Glomerular visceral epithelial cell (primary cell): ENCODE results near the gene KAZALD1.

ENCODE experiments used
- DNase-seq: peaks from one replicate; pipeline ENCODE4 v3.0.0-alpha.2; 2016; ENCODE audit errors: extremely low spot score

KAZALD1 gene

DNA sequence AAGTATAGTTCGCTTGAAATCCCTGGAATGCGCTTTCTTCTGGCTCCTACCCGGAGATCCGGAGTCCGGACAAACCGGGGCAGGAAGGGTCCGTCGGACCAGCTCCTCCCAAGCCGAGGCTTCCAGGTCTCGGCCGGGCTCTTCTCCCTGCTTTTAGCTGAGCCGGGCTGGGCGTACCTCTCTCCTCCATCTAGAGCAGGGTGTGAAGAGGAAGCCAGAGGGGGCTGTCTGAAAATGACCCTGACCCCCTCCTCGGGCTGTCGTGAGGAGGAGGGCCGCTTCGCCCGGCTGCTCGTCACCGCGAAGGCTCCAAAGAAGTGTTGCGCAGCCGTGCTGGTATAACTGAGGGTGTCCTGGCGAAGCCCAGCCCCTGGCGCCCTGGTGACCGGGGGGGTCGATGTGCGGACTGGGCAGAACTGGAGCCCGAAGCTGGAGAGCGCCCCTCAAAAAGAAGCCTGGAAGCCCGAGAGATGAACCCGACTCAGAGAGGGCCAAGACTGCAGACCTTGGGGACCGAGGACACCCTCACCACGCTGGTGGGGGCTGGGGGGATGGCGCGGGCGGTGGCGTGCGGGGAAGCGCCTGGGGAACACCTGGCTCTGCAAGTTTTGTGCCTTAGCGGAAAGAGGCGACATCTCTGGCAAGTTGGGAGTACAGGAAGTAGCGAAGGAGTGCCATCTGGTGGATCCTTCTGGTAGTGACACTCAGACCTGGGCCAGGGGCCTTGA is 5.7 kb downstream of the KAZALD1 start:
- peak; percentile 85 for DNase-seq

GRCh38 chr10:101069441-101069840 is 7.7 kb downstream of the KAZALD1 start:
- no peak for DNase-seq

DNA sequence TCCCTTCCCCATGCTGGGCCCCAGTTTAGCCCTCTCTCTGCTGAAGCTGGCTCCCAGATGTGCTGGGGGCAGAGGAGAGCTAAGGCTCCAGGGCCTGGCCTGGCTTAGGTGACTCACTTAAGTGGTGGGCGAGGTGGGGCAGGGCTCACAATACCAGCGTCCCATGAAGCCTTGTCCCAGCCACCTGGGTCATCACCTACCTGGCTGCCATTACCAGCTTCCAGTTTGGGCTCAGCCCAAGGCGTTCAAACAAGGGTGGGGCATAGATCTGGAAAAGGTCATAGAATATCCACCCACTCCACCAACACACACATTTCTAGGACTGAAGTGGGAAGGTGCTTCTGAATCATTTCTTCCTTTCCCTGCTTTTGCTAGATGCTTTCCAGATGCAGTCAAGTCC is 8.3 kb downstream of the KAZALD1 start:
- no peak for DNase-seq

DNA sequence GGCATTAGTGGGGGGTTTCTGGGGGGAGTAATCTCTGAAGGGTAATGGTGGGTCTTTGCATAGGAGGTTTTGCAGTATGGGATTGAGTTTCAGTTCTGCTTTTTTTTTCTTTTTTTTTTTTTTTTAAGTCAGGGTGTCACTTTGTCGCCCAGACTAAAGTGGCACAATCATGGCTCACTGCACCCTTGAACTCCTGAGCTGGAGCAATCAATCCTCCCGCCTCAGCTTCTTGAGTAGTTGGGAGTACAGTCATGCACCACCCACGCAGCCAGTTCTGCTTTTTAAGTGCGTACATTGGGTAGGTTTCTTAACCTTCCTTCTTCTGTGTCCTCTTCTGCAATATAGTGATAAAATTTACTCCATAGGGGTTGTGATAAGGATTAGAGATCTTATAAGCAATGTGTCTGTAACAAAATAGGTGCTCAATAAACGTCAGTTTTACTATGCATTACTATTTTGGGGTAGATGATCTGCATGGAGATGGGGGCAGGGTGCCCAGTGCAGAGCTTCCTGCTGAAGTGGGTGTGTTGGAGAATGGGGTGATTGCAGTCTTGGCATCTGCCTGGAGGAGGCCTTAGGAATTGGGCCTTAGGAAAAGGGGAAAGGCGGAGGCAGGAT is 9.6 kb downstream of the KAZALD1 start:
- no peak for DNase-seq

GRCh38 chr10:101071885-101072433 is 10.2 kb downstream of the KAZALD1 start:
- DNase-seq, result no peak

DNA sequence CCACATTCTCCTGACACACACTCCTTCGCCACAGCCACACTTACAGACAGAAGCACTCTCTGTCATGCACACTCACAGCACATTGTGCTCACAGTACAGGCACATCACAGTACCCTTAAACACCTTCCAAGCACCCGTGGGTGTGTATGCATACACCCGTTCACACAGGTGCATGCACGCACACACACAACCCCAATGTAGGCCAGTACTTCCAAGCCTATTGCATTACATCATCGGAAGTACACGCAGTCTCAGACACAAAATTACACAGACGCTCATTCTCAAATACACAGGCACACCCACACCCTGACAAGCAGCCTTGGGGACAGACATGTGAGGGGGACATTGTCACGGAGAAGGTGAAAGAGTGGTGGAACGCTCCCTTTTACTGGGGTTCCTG is 11.1 kb downstream of the KAZALD1 start:
- DNase-seq, result no peak

GRCh38 chr10:101073631-101074030 is 11.8 kb downstream of the KAZALD1 start:
- no peak for DNase-seq

DNA sequence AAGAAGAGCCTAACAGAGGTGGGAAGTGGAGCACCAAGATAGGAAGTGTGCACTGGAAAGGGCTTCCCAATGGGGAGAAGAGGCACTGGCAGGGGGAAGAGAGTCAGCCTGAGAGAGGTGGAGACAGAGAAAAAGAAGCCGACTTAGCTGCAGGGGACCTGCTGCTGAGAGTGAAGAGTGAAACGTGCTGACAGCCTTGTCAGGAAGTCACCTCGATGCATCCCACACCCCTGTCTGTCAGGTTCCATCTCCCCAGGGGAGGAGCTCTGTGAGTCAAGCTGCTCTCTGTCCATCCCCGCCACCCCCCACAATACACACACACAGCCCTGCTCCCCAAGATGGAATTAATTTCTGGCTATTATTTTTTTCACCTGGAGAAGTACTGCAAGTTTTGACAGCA is 14.0 kb downstream of the KAZALD1 start:
- no peak for DNase-seq

DNA sequence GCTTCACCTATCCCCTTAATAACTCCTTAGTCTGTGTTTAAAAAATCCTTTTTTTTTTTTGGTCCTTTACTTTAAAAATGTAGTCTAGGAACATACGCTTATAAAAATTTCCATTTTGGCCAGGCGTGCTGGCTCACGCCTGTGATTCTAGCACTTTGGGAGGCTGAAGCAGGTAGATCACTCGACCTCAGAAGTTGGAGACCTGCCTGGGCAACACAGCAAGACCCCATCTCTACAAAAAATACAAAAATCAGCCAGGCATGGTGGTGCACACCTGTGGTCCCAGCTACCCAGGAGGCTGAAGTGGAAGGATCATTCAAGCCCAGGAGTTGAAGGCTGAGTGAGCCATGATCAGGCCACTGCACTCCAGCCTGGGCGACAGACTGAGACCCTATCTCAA is 14.8 kb downstream of the KAZALD1 start:
- no peak for DNase-seq

GRCh38 chr10:101079874-101080273 is 18.1 kb downstream of the KAZALD1 start:
- DNase-seq, result no peak

DNA sequence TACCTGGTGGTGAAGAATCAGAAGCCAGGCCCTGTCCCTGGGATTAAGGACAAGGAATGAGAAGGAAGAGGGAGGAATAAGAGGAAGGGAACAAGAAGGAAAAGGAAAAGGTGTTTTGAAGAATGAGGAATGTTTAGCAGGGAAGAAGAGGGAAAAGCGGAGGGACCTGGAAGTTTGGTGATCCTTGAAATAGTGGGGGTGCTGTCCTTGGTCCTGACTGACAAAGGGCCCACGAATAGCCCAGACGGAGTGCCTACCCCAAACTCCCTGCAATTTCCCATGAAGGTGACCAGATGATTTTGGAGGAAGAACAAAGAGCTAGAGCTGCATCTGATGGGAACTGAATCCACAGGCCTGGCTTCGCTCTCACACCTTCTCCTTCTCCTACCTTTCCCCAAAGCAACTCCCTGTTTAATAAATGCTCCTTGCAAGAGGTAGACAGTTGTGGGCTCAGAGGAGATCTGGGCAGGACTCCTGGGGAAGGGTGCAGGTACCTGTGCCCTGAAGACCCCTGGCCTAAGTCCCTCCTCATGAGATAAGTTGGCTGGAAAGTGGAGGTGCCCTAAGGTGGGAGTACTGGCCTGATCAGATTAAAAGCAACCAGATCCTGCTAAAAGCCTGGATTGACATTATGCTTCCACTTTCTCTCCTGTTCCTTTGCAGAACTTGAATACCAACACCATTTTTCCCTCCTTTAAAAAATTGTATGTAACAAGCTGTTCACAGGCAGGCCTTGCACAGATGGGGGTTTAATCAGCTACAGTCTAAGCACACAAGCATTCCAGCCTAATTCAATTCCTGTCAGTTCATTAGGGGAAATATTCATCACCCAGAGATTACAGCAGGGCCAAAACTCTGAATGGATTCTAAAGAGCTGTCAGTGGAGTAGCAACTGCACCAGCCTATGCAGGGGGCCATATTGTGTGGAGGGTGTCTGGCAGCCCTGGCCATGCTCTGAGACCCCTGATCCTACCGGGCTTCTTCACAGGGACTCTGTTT is 19.4 kb downstream of the KAZALD1 start:
- peak; percentile 20 for DNase-seq

DNA sequence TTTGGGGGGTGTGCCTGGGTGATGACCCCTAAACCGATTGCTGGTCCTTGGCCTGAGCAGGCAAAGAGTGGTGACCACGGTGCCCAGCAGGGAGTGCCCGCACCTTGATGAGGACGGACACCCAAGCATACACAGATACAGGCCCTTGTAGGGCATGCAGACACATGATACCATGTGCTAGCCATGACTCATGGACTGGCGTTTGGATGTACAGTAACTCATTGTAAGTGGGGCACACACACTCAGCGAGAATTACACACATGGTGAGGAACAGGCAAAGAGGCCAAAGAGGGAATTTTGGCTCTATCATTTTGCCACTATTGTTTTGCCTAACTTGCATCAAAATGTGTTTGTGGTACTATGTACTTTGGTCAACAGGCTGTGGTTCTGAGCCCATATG is 24.1 kb downstream of the KAZALD1 start:
- DNase-seq, result no peak

GRCh38 chr10:101087376-101087775 is 25.6 kb downstream of the KAZALD1 start:
- DNase-seq, result no peak

GRCh38 chr10:101087965-101088364 is 26.2 kb downstream of the KAZALD1 start:
- DNase-seq, result no peak

- no peak for DNase-seq
Measured at GRCh38 chr10:101089520-101090299, 27.9 kb downstream of the KAZALD1 start.

- no peak for DNase-seq
Measured at GRCh38 chr10:101090597-101090996, 28.8 kb downstream of the KAZALD1 start.

DNA sequence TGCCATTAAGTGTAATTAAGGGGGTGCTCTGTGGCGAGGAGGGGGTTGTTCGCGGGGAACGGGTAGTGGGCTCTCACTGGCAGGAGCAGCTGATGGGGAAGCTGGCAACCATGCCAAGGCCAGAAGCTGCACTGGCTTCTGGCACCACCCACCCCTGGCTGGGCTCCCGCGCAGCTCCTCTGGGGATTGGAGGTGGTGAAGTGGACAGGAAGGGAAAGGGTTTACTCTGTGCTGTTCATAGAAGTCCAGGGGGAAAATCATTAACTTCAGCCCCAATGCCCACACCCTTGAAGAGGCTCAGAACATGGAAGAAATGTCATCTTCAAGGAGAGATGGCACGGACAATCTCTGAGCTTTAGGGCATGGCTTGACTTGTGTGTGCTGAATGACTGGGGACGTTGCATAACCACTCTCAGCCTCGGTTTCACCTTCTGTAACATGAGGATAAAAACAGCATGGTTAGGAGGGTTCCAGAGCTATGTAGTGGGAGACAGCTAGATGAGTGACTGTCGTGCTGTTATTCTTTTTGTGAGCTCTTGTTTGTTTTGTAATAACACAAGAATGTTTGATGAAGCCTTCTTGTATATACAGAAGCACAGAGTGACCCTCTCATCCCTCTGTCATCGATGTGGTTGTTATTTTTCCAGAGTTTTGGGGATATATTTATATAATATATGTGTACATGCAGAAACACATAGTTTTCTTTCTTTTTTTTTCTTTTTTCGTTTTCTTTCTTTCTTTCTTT is 29.9 kb downstream of the KAZALD1 start:
- no peak for DNase-seq

- no peak for DNase-seq
Measured at GRCh38 chr10:101092881-101093354, 31.1 kb downstream of the KAZALD1 start.

- no peak for DNase-seq
Measured at GRCh38 chr10:101094121-101094879, 32.5 kb downstream of the KAZALD1 start.

- DNase-seq, result no peak
Measured at GRCh38 chr10:101095004-101095403, 33.2 kb downstream of the KAZALD1 start.
